ENCODE data around the gene ABCF3. TPM values are rescaled to one million over a fixed set of nuclear protein-coding genes. Genes with fewer than 3 reads are reported as not detected.
A peak's percentile ranks its signal among the peaks of the same experiment; 100 is the strongest.

The ABCF3 gene
- total RNA-seq, 1 experiment from 2014 or later, result 68.8 TPM

DNA sequence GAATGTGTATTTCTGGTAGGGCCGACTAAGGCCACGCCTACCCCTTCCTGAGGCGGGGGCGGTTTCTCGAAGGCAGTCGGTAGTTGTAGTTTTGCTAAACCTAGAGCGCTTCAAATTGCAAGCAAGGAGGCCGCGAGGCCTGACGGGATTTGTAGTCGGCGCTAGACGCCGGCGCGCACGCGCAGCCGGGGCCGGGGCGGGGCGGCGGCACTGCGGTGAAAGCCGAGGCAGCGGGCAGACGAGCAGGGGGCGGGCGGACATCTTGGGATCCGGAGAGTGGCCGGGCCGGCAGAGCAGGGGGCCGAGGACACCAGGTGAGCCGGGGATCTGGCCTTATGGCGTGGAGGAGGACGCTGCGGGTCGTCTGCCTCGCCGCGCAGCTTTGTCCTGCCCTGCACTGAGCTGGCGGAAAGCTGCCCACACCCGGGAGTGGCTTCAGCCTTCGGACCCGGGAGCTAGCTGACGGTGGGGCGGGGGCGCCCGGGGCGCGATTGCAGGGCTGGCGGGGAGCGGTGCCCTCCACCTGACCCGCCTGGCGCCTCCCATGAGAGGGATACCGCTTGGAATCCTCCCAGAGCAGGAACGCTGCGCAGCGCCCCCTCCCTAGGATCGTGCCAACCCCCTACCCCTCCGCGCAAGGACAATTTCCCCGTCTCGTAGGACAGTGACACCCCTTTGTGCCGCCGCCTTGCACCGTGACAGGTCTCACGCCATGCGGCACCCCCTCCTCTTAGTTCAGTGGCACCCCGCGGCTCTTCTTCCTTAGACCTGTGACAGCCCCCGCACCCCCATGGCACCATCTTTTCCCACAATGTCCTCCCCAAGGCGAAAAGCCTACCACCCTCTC, 11.1 kb upstream of the ABCF3 start, which contains the start of gene AP2M1:
Gene AP2M1 (plus strand): TSS at position 210 of the 847 bp plus-strand sequence. CDS start 2,139 bp downstream, outside the sequence.
- Mint-ChIP-seq H3K36me3 (ENCODE audit: insufficient read depth, unreplicated experiment) (peaks cover 29% of the 10 kb centered on the region), H3K4me3 (ENCODE audit: unreplicated experiment) (peak within 1 kb of the TSS; percentile 97), H3K27me3 (ENCODE audit: insufficient read depth, unreplicated experiment) (no peaks in the 10 kb centered on the region), H3K27ac (ENCODE audit: unreplicated experiment) (peak within 1 kb of the TSS; percentile 94), H3K4me1 (ENCODE audit: low read depth, unreplicated experiment) (peaks cover 7% of the 10 kb centered on the region), H3K9me3 (ENCODE audit: unreplicated experiment) (no peaks in the 10 kb centered on the region)
- peaks cover 4% of the 10 kb centered on the region for H3K36me3 ChIP-seq (ENCODE audit: control insufficient read depth, insufficient read depth, low read length)
- peak; percentile 98 for DNase-seq
- peak within 1 kb of the TSS; percentile 88 for H3K4me3 ChIP-seq (ENCODE audit: low read depth, low read length)
- TF ChIP-seq, protein P1, sequence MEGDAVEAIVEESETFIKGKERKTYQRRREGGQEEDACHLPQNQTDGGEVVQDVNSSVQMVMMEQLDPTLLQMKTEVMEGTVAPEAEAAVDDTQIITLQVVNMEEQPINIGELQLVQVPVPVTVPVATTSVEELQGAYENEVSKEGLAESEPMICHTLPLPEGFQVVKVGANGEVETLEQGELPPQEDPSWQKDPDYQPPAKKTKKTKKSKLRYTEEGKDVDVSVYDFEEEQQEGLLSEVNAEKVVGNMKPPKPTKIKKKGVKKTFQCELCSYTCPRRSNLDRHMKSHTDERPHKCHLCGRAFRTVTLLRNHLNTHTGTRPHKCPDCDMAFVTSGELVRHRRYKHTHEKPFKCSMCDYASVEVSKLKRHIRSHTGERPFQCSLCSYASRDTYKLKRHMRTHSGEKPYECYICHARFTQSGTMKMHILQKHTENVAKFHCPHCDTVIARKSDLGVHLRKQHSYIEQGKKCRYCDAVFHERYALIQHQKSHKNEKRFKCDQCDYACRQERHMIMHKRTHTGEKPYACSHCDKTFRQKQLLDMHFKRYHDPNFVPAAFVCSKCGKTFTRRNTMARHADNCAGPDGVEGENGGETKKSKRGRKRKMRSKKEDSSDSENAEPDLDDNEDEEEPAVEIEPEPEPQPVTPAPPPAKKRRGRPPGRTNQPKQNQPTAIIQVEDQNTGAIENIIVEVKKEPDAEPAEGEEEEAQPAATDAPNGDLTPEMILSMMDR (IDR thresholded peaks at IDR 0.05; ENCODE audit: insufficient read depth in 1 of 2, low read depth in 1 of 2, low read length in 1 of 2, severe bottlenecking in 1 of 2, unreplicated experiment in 1 of 2), result no peak
- intact Hi-C loops (cut with micrococcal nuclease; ENCODE audit: unreplicated experiment), result loop anchor here (1.0 to 5.0 kb wide), 4 partner anchors 10 to 124 kb away; partner anchors contain the start of gene PSMD2
- ChIA-PET POLR2A (interaction anchor here (0.6 to 1.6 kb wide), 2 partner anchors 11 to 608 kb away, joined by 5 to 8 read pairs; partner anchors contain the start of gene ABCF3), CTCF (interaction anchor here (0.6 to 1.5 kb wide), 4 partner anchors 18 to 75 kb away, joined by 3 to 10 read pairs (median 6); partner anchors contain the start of gene EIF2B5)
- no TSS peak for BruUV-seq (replicated peaks)
- H3K9me3 ChIP-seq, result no peaks in the 10 kb centered on the region
- no peaks in the 10 kb centered on the region for H3K27me3 ChIP-seq (replicated peaks; ENCODE audit: control insufficient read depth, insufficient read depth, low read length)
- peaks cover 19% of the 10 kb centered on the region for H3K4me1 ChIP-seq

GRCh38 chr3:184175506-184175905, 10.5 kb upstream of the ABCF3 start:
- no peaks in the 10 kb centered on the region for H3K27me3 Mint-ChIP-seq (ENCODE audit: insufficient read depth, unreplicated experiment)
- peaks cover 6% of the 10 kb centered on the region for H3K36me3 ChIP-seq (ENCODE audit: control insufficient read depth, insufficient read depth, low read length)
- H3K27ac Mint-ChIP-seq (ENCODE audit: unreplicated experiment), result peak overlapping the region; percentile 94
- TF ChIP-seq, protein P1 (IDR thresholded peaks at IDR 0.05; ENCODE audit: insufficient read depth in 1 of 2, low read depth in 1 of 2, low read length in 1 of 2, severe bottlenecking in 1 of 2, unreplicated experiment in 1 of 2), result no peak
- H3K27me3 ChIP-seq (replicated peaks; ENCODE audit: control insufficient read depth, insufficient read depth, low read length), result no peaks in the 10 kb centered on the region
- ChIA-PET POLR2A (interaction anchor here (1.6 kb wide), 1 partner anchor 10 kb away, joined by 8 read pairs; the partner anchor contains the start of gene ABCF3), CTCF (interaction anchor here (1.5 kb wide), 1 partner anchor 19 kb away, joined by 3 read pairs; no protein-coding TSS in a partner anchor)
- H3K4me1 ChIP-seq, result peaks cover 19% of the 10 kb centered on the region
- H3K4me3 ChIP-seq (ENCODE audit: low read depth, low read length), result peak overlapping the region; percentile 88
- BruUV-seq (replicated peaks), result no TSS peak
- intact Hi-C loops (cut with micrococcal nuclease; ENCODE audit: unreplicated experiment), result loop anchor here (2.0 kb wide), 1 partner anchor 123 kb away; the partner anchor contains the start of gene PSMD2
- no peaks in the 10 kb centered on the region for H3K9me3 ChIP-seq
- peaks cover 33% of the 10 kb centered on the region for H3K36me3 Mint-ChIP-seq (ENCODE audit: insufficient read depth, unreplicated experiment)
- H3K4me3 Mint-ChIP-seq (ENCODE audit: unreplicated experiment), result peak overlapping the region; percentile 97
- no peak for DNase-seq
- peaks cover 7% of the 10 kb centered on the region for H3K4me1 Mint-ChIP-seq (ENCODE audit: low read depth, unreplicated experiment)
- no peaks in the 10 kb centered on the region for H3K9me3 Mint-ChIP-seq (ENCODE audit: unreplicated experiment)

DNA sequence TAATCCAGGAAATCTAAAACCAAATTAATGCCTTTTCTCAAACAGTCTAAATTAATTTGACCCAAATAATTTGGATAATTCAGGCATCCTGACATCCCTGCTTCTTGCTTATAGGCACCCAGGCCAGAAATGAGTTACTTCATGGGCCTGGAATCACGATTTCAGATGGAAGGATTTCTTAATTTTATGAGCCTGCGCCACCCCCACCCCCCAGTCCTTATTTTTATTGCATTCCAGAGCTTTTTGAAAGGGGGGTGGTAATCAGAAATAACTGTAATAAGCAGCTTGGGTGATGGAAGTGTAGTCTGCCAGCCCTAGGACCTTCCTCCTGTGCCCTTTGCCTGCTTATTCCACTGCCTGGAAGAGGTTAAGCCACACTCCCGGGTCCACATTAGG, 10.0 kb upstream of the ABCF3 start:
- DNase-seq, result no peak
- peak overlapping the region; percentile 88 for H3K4me3 ChIP-seq (ENCODE audit: low read depth, low read length)
- ChIA-PET CTCF (no interaction called here), POLR2A (interaction anchor here (0.6 kb wide), 1 partner anchor 42 kb away, joined by 3 read pairs; no protein-coding TSS in a partner anchor)
- peaks cover 7% of the 10 kb centered on the region for H3K4me1 Mint-ChIP-seq (ENCODE audit: low read depth, unreplicated experiment)
- TSS peak; percentile 28 for BruUV-seq (replicated peaks)
- H3K27me3 Mint-ChIP-seq (ENCODE audit: insufficient read depth, unreplicated experiment), result no peaks in the 10 kb centered on the region
- no peaks in the 10 kb centered on the region for H3K27me3 ChIP-seq (replicated peaks; ENCODE audit: control insufficient read depth, insufficient read depth, low read length)
- H3K9me3 ChIP-seq, result no peaks in the 10 kb centered on the region
- intact Hi-C loops (cut with micrococcal nuclease; ENCODE audit: unreplicated experiment), result loop anchor here (2.0 kb wide), 1 partner anchor 123 kb away; the partner anchor contains the start of gene PSMD2
- H3K4me3 Mint-ChIP-seq (ENCODE audit: unreplicated experiment), result peak overlapping the region; percentile 97
- peaks cover 6% of the 10 kb centered on the region for H3K36me3 ChIP-seq (ENCODE audit: control insufficient read depth, insufficient read depth, low read length)
- H3K9me3 Mint-ChIP-seq (ENCODE audit: unreplicated experiment), result no peaks in the 10 kb centered on the region
- H3K4me1 ChIP-seq, result peaks cover 19% of the 10 kb centered on the region
- peaks cover 36% of the 10 kb centered on the region for H3K36me3 Mint-ChIP-seq (ENCODE audit: insufficient read depth, unreplicated experiment)
- H3K27ac Mint-ChIP-seq (ENCODE audit: unreplicated experiment), result peak overlapping the region; percentile 94
- TF ChIP-seq, protein P1 (IDR thresholded peaks at IDR 0.05; ENCODE audit: insufficient read depth in 1 of 2, low read depth in 1 of 2, low read length in 1 of 2, severe bottlenecking in 1 of 2, unreplicated experiment in 1 of 2), result no peak
